Stimulated activated CD8-positive, alpha-beta memory T cell treated with anti-CD3 and anti-CD28 coated beads, Interleukin-15, amount 100 ng/mL, for 24 hours (primary cell): ENCODE results near the gene RFX3.

Experiments used
- DNase-seq: peaks from one replicate; pipeline ENCODE4 v3.0.0-alpha.2; 2020; ENCODE audit warnings: low read depth

RFX3 gene

GRCh38 chr9:3513265-3513818 lies 12.5 kb downstream of the RFX3 start:
- no peak for DNase-seq

- DNase-seq: no peak
These were observed 14.2 kb downstream of the RFX3 start for GRCh38 chr9:3511551-3511950.

- no peak for DNase-seq
These were observed 15.0 kb downstream of the RFX3 start for GRCh38 chr9:3510796-3511195.

GRCh38 chr9:3509926-3510325 lies 15.9 kb downstream of the RFX3 start:
- DNase-seq: no peak

- DNase-seq: no peak
These were observed 17.1 kb downstream of the RFX3 start for GRCh38 chr9:3508521-3509291.

GRCh38 chr9:3508078-3508431 lies 17.7 kb downstream of the RFX3 start:
- no peak for DNase-seq

GRCh38 chr9:3507395-3508077 lies 18.3 kb downstream of the RFX3 start:
- no peak for DNase-seq

GRCh38 chr9:3506164-3506563 lies 19.6 kb downstream of the RFX3 start:
- no peak for DNase-seq

- no peak for DNase-seq
These were observed 23.0 kb downstream of the RFX3 start for GRCh38 chr9:3502560-3503398.

GRCh38 chr9:3500044-3500443 lies 25.8 kb downstream of the RFX3 start:
- DNase-seq: no peak

- DNase-seq: no peak
These were observed 27.1 kb downstream of the RFX3 start for GRCh38 chr9:3498691-3499090.

- no peak for DNase-seq
These were observed 27.9 kb downstream of the RFX3 start for GRCh38 chr9:3497857-3498256.

GRCh38 chr9:3497401-3497800 lies 28.4 kb downstream of the RFX3 start:
- DNase-seq: no peak

GRCh38 chr9:3495855-3496254 lies 29.9 kb downstream of the RFX3 start:
- no peak for DNase-seq

GRCh38 chr9:3492214-3492613 lies 33.6 kb downstream of the RFX3 start:
- no peak for DNase-seq

GRCh38 chr9:3491450-3491849 lies 34.4 kb downstream of the RFX3 start:
- no peak for DNase-seq

GRCh38 chr9:3490957-3491356 lies 34.8 kb downstream of the RFX3 start:
- no peak for DNase-seq

GRCh38 chr9:3482578-3482977 lies 43.2 kb downstream of the RFX3 start:
- DNase-seq: no peak

GRCh38 chr9:3480353-3480655 lies 45.5 kb downstream of the RFX3 start:
- DNase-seq: no peak

- no peak for DNase-seq
These were observed 46.1 kb downstream of the RFX3 start for GRCh38 chr9:3479514-3480352.

- no peak for DNase-seq
These were observed 47.2 kb downstream of the RFX3 start for GRCh38 chr9:3478549-3478953.
